Karpas-422 (cell line): ENCODE results near the gene C1orf21. TPM values are rescaled to one million over a fixed set of nuclear protein-coding genes. Genes with fewer than 3 reads are reported as not detected.

ENCODE experiments used
- DNase-seq: peaks from one replicate; pipeline ENCODE4 v3.0.0-alpha.2; 2015
- H2AFZ ChIP-seq: fragments of 200-600 bp; sonication (generic); 2 replicates; pipeline ENCODE4 v1.6.1; 2014; ENCODE audit warnings: antibody characterized with exemption, low read length, mixed read lengths
- H3K27ac ChIP-seq: fragments of 200-600 bp; sonication (generic); 2 replicates; pipeline ENCODE4 v1.5.1; 2014; ENCODE audit warnings: mild to moderate bottlenecking, low read length, moderate library complexity
- H3K27me3 ChIP-seq: fragments of 200-600 bp; sonication (generic); 2 replicates; pipeline ENCODE4 v1.6.1; 2014; ENCODE audit warnings: low read length, mixed read lengths
- H3K36me3 ChIP-seq: fragments of 200-600 bp; sonication (generic); 2 replicates; pipeline ENCODE4 v1.6.1; 2014; ENCODE audit warnings: low read length, mixed read lengths; ENCODE audit not compliant: insufficient read depth
- H3K4me1 ChIP-seq: fragments of 200-600 bp; sonication (generic); 2 replicates; pipeline ENCODE4 v1.6.1; 2014; ENCODE audit warnings: mild to moderate bottlenecking, low read length, mixed read lengths
- H3K4me2 ChIP-seq: fragments of 200-600 bp; sonication (generic); 2 replicates; pipeline ENCODE4 v1.6.1; 2014; ENCODE audit warnings: low read length, low read depth, mild to moderate bottlenecking; ENCODE audit not compliant: poor library complexity, severe bottlenecking
- H3K4me3 ChIP-seq: fragments of 200-600 bp; sonication (generic); 2 replicates; pipeline ENCODE4 v1.5.1; 2014; ENCODE audit warnings: mild to moderate bottlenecking, antibody characterized with exemption, low read length, mixed read lengths
- H3K79me2 ChIP-seq: fragments of 200-600 bp; sonication (generic); 2 replicates; pipeline ENCODE4 v1.6.1; 2014; ENCODE audit warnings: mild to moderate bottlenecking, low read length, mixed read lengths
- H3K9ac ChIP-seq: fragments of 200-600 bp; sonication (generic); 2 replicates; pipeline ENCODE4 v1.6.0; 2014; ENCODE audit warnings: low read length
- H3K9me2 ChIP-seq: fragments of 200-600 bp; sonication (generic), shearing (Covaris generic); replicated peaks from 2 replicates; pipeline ENCODE4 v1.6.0; 2014; ENCODE audit warnings: mild to moderate bottlenecking, low read length, moderate library complexity; ENCODE audit not compliant: insufficient read depth
- H3K9me3 ChIP-seq: fragments of 300-700, 200-600 bp; sonication (generic); 2 replicates; pipeline ENCODE4 v1.6.1; 2014; ENCODE audit warnings: low read length, mixed read lengths
- H4K20me1 ChIP-seq: fragments of 200-600 bp; sonication (generic); 2 replicates; pipeline ENCODE4 v1.6.1; 2014; ENCODE audit warnings: mild to moderate bottlenecking, antibody characterized with exemption, low read length, low read depth; ENCODE audit not compliant: insufficient read depth
- total RNA-seq: library from RNA; depleted of rRNA; stranded (reverse); fragments of >200 nt; shearing (Covaris generic); gene quantifications from 2 replicates; pipeline ENCODE4 v1.2.3, GENCODE V29; 2014; ENCODE audit warnings: low replicate concordance

C1orf21 gene
- total RNA-seq, 1 experiment from 2014 or later: not detected

- H2AFZ ChIP-seq: no peak overlapping the region
- H3K9me2 ChIP-seq: no peaks in the 10 kb centered on the region
- no peaks in the 10 kb centered on the region for H3K4me1 ChIP-seq
- no peak overlapping the region for H3K9ac ChIP-seq
- no peaks in the 10 kb centered on the region for H3K36me3 ChIP-seq
- DNase-seq: no peak
- H3K9me3 ChIP-seq: no peaks in the 10 kb centered on the region
- no peak overlapping the region for H3K4me3 ChIP-seq
- no peaks in the 10 kb centered on the region for H3K79me2 ChIP-seq
- no peaks in the 10 kb centered on the region for H3K27me3 ChIP-seq
- no peak overlapping the region for H3K4me2 ChIP-seq
- H4K20me1 ChIP-seq: no peaks in the 10 kb centered on the region
- no peak overlapping the region for H3K27ac ChIP-seq
These were observed 253.7 kb downstream of the C1orf21 start for GRCh38 chr1:184640505-184640904.

- H3K27me3 ChIP-seq: no peaks in the 10 kb centered on the region
- DNase-seq: no peak
- no peaks in the 10 kb centered on the region for H3K9me2 ChIP-seq
- H3K4me2 ChIP-seq: no peak overlapping the region
- no peaks in the 10 kb centered on the region for H3K79me2 ChIP-seq
- no peaks in the 10 kb centered on the region for H3K36me3 ChIP-seq
- no peak overlapping the region for H3K27ac ChIP-seq
- H3K9ac ChIP-seq: no peak overlapping the region
- no peaks in the 10 kb centered on the region for H3K4me1 ChIP-seq
- no peak overlapping the region for H2AFZ ChIP-seq
- H4K20me1 ChIP-seq: no peaks in the 10 kb centered on the region
- no peak overlapping the region for H3K4me3 ChIP-seq
- H3K9me3 ChIP-seq: no peaks in the 10 kb centered on the region
These were observed 255.1 kb downstream of the C1orf21 start for GRCh38 chr1:184641894-184642293.

- no peak overlapping the region for H3K27ac ChIP-seq
- no peak overlapping the region for H3K4me3 ChIP-seq
- H3K9ac ChIP-seq: no peak overlapping the region
- no peaks in the 10 kb centered on the region for H3K9me2 ChIP-seq
- H3K36me3 ChIP-seq: no peaks in the 10 kb centered on the region
- H3K4me1 ChIP-seq: no peaks in the 10 kb centered on the region
- no peak overlapping the region for H3K4me2 ChIP-seq
- no peaks in the 10 kb centered on the region for H3K9me3 ChIP-seq
- H4K20me1 ChIP-seq: no peaks in the 10 kb centered on the region
- DNase-seq: no peak
- no peaks in the 10 kb centered on the region for H3K27me3 ChIP-seq
- H3K79me2 ChIP-seq: no peaks in the 10 kb centered on the region
- H2AFZ ChIP-seq: no peak overlapping the region
These were observed 256.8 kb downstream of the C1orf21 start for GRCh38 chr1:184643661-184644060.

GRCh38 chr1:184644771-184645170, 257.9 kb downstream of the C1orf21 start:
- Histone ChIP-seq H3K4me1 (0 out of 2 replicates have a peak, but pooled peaks cover 3% of the 10 kb centered on the region), H3K9me3 (no peaks in the 10 kb centered on the region), H2AFZ (no peak overlapping the region), H3K36me3 (no peaks in the 10 kb centered on the region), H3K27me3 (no peaks in the 10 kb centered on the region), H3K9me2 (no peaks in the 10 kb centered on the region), H3K9ac (no peak overlapping the region), H3K27ac (no peak overlapping the region), H3K4me3 (no peak overlapping the region), H3K4me2 (no peak overlapping the region), H3K79me2 (no peaks in the 10 kb centered on the region), H4K20me1 (no peaks in the 10 kb centered on the region)
- no peak for DNase-seq

- no peak overlapping the region for H3K9ac ChIP-seq
- H3K27ac ChIP-seq: no peak overlapping the region
- H3K4me1 ChIP-seq: 0 out of 2 replicates have a peak, but pooled peaks cover 3% of the 10 kb centered on the region
- H2AFZ ChIP-seq: no peak overlapping the region
- no peaks in the 10 kb centered on the region for H4K20me1 ChIP-seq
- H3K9me2 ChIP-seq: no peaks in the 10 kb centered on the region
- H3K36me3 ChIP-seq: no peaks in the 10 kb centered on the region
- H3K27me3 ChIP-seq: no peaks in the 10 kb centered on the region
- H3K4me3 ChIP-seq: no peak overlapping the region
- DNase-seq: no peak
- no peaks in the 10 kb centered on the region for H3K9me3 ChIP-seq
- H3K4me2 ChIP-seq: no peak overlapping the region
- H3K79me2 ChIP-seq: no peaks in the 10 kb centered on the region
These were observed 259.4 kb downstream of the C1orf21 start for GRCh38 chr1:184646178-184646701.

GRCh38 chr1:184646824-184647223, 260.0 kb downstream of the C1orf21 start:
- Histone ChIP-seq H3K4me3 (no peak overlapping the region), H3K79me2 (no peaks in the 10 kb centered on the region), H3K27me3 (no peaks in the 10 kb centered on the region), H3K9me3 (no peaks in the 10 kb centered on the region), H4K20me1 (no peaks in the 10 kb centered on the region), H3K9me2 (no peaks in the 10 kb centered on the region), H3K9ac (no peak overlapping the region), H3K27ac (no peak overlapping the region), H3K4me2 (no peak overlapping the region), H3K4me1 (0 out of 2 replicates have a peak, but pooled peaks cover 3% of the 10 kb centered on the region), H3K36me3 (no peaks in the 10 kb centered on the region), H2AFZ (no peak overlapping the region)
- DNase-seq: no peak

GRCh38 chr1:184647471-184647870, 260.6 kb downstream of the C1orf21 start:
- H4K20me1 ChIP-seq: no peaks in the 10 kb centered on the region
- H3K9ac ChIP-seq: no peak overlapping the region

GRCh38 chr1:184648160-184648855, 261.5 kb downstream of the C1orf21 start:
- Histone ChIP-seq H3K36me3 (no peaks in the 10 kb centered on the region), H4K20me1 (no peaks in the 10 kb centered on the region), H3K79me2 (no peaks in the 10 kb centered on the region), H3K27ac (no peak overlapping the region), H3K4me3 (no peak overlapping the region), H2AFZ (no peak overlapping the region), H3K9me2 (no peaks in the 10 kb centered on the region), H3K4me2 (no peak overlapping the region), H3K4me1 (0 out of 2 replicates have a peak, but pooled peaks cover 3% of the 10 kb centered on the region), H3K27me3 (no peaks in the 10 kb centered on the region), H3K9ac (no peak overlapping the region), H3K9me3 (no peaks in the 10 kb centered on the region)
- no peak for DNase-seq

More at GRCh38 chr1:184647471-184647870, 260.6 kb downstream of the C1orf21 start:
- no peak for DNase-seq
- Histone ChIP-seq H3K9me3 (no peaks in the 10 kb centered on the region), H3K4me3 (no peak overlapping the region), H3K27me3 (no peaks in the 10 kb centered on the region), H3K79me2 (no peaks in the 10 kb centered on the region), H3K9me2 (no peaks in the 10 kb centered on the region), H3K27ac (no peak overlapping the region), H3K4me1 (0 out of 2 replicates have a peak, but pooled peaks cover 3% of the 10 kb centered on the region), H3K36me3 (no peaks in the 10 kb centered on the region), H3K4me2 (no peak overlapping the region), H2AFZ (no peak overlapping the region)
